AG10803 (cell line): ENCODE measurements around the gene UROC1.

Source experiments
- DNase-seq: peaks from one replicate; pipeline ENCODE4 v3.0.0; 2010; ENCODE audit warnings: low read depth
- H3K4me3 ChIP-seq: 2 replicates; pipeline ENCODE4 v1.5.1; 2011; ENCODE audit warnings: mild to moderate bottlenecking, low read length, control low read depth
- CTCF ChIP-seq: conservative IDR thresholded peaks from 2 replicates; pipeline ENCODE4 v1.5.1; 2011; ENCODE audit warnings: mild to moderate bottlenecking, low read length, control low read depth, inconsistent platforms

The UROC1 gene

GRCh38 chr3:126517291-126517951 is at the start of gene UROC1:
TSS of gene UROC1 (minus strand) at chr3:126517773. CDS start at chr3:126517719, 54 bp downstream.
- TF ChIP-seq CTCF, result no peak
- DNase-seq, result no peak
- no peak within 1 kb of the TSS for H3K4me3 ChIP-seq

- no peak overlapping the region for H3K4me3 ChIP-seq
- no peak for TF ChIP-seq CTCF
- DNase-seq, result no peak
These were observed 45.2 kb upstream of the UROC1 start for GRCh38 chr3:126562737-126563276.

- no peak for DNase-seq
- no peak within 1 kb of the TSS for H3K4me3 ChIP-seq
- no peak for TF ChIP-seq CTCF
These were observed 40.9 kb upstream of the UROC1 start, which contains the start of gene C3orf22 for GRCh38 chr3:126558336-126559071. TSS of gene C3orf22 (minus strand) at chr3:126558932. CDS start at chr3:126553390, 5,542 bp downstream.

GRCh38 chr3:126557761-126558160 is 40.2 kb upstream of the UROC1 start:
- H3K4me3 ChIP-seq, result no peak overlapping the region
- DNase-seq, result no peak
- TF ChIP-seq CTCF, result no peak

- DNase-seq, result no peak
- TF ChIP-seq CTCF, result no peak
- no peak overlapping the region for H3K4me3 ChIP-seq
These were observed 39.8 kb upstream of the UROC1 start for GRCh38 chr3:126557415-126557745.

GRCh38 chr3:126556637-126557414 is 39.3 kb upstream of the UROC1 start:
- TF ChIP-seq CTCF, result no peak
- no peak overlapping the region for H3K4me3 ChIP-seq
- DNase-seq, result no peak
